ENCODE measurements around the gene ENTPD2.
"Not testable (repeated sequence)": the region's sequence is repeated elsewhere in the genome, so short reads cannot be mapped to it uniquely, and the experiment has no call there.

Gene ENTPD2

GRCh38 chr9:137044502-137045177, 9.2 kb downstream of the ENTPD2 start:
- no peak for DNase-seq

- no peak for DNase-seq
Observed at GRCh38 chr9:137044037-137044436, 9.8 kb downstream of the ENTPD2 start.

- no peak for DNase-seq
Observed at GRCh38 chr9:137042751-137043727, 10.8 kb downstream of the ENTPD2 start.

- no peak for DNase-seq
Observed at GRCh38 chr9:137041124-137041523, 12.7 kb downstream of the ENTPD2 start.

DNA sequence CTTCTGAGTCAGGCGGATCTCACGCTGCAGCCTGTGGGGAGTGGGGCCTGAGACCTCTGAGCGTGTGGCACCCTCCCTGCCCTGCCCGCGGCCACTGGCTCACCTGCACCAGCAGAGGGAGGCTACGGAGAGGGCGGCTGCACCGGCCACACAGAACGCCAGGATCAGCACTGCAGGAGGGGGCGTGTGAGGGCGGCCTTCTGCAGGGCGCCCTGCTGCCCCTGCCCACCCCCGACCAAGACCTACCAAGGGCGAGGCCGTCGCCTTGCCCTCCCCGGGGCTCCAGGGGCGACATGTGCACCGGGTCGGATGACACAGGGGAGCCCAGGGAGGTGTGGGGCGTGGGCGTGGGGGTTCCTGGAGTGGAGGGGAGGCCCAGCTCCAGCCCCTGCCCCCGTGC, 13.3 kb downstream of the ENTPD2 start:
- DNase-seq: no peak

GRCh38 chr9:137039611-137040366, 14.1 kb downstream of the ENTPD2 start:
- DNase-seq: no peak

- DNase-seq: no peak
Observed at GRCh38 chr9:137038916-137039315, 14.9 kb downstream of the ENTPD2 start.

DNA sequence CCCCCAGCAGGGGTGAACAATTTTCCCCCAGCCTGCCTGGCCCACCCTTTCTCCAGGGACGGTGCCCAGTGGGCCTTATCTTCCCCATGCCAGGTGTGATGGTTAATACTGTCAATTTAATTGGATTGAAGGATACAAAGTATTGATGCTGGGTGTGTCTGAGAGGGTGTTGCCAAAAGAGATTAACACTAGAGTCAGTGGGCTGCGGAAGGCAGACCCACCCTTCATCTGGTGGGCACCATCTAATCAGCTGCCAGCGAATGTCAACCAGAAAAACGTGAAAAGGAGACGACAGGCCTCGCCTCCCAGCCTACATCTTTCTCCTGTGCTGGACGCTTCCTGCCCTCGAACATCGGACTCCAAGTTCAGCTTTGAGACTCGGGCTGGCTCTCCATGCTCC, 16.4 kb downstream of the ENTPD2 start:
- no peak for DNase-seq

- no peak for DNase-seq
Observed at GRCh38 chr9:137037035-137037434, 16.8 kb downstream of the ENTPD2 start.

- DNase-seq: no peak
Observed at GRCh38 chr9:137035937-137036336, 17.9 kb downstream of the ENTPD2 start.

- DNase-seq: no peak
Observed at GRCh38 chr9:137035507-137035834, 18.4 kb downstream of the ENTPD2 start.

DNA sequence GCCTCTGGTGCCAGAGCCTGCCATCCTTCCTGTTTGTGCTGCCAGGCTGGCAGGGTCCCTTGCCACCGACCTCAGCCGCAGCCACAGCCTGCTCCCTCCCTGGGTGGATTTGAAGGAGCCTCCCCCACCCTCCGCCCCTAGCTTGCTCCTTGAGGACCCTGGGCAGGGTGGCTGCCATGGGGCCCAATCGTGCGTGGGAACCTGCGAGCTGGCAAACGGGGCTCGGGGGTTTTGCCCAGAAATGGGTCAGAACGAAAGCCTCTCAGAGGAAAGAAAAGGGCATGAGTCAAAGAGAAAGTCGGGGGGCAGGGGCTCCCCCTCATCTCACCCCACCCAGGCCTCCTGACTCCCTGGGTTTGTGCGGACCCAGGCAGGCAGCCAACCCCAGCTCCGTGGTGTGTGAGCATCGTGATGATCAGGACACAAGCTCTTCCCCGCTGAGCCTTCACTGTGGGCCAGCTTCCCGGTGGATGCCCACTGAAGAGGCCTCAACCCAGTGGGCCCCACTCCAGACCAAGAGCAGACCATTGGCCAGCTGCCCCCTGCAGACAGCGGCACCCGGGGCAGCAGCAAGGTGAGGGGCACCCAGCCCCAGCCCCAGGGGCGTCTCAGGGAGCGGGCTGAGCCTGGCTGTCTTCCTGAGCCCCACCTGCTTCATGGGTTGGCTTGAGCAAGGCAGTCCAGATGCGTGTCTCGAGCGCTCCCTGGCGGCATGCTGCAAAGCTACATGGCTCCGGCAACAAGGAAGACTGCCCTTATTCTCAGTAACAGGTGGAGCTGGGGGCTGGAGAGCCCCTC, 19.0 kb downstream of the ENTPD2 start:
- DNase-seq: peak in 1 of 2 experiments; percentile 68

DNA sequence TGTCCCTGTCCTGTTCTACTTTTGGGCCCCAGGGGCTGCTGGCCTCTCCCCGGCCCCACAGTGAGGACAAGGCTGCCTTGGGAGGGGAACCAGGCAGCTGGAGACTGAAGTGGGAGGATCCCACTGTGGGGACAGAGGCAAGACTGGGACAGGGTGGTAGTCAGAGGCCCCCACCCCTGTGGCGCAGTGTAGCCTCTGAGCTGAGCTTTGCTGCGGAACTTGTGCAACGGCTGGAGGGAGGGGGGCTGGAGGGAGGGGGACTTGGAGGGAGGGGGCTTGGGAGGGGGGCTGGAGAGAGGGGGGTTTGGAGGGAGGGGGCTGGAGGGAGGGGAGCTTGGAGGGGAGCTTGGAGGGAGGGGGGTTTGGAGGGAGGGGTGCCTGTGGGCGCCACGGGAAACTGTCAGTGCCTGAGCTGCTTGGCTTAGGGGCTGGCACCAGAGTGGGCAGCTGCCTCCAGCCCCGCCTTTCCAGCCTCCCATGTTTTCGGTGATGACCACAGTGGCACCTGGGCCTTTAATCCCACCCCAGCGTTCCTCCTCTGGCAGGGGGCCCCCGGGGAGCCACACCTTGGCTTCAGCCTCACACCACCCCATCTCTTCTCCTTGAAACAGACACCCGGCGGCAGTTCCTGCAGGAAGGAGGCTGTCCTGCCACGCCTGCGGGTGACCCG, 19.7 kb downstream of the ENTPD2 start:
- peak in 1 of 2 experiments; percentile 29 for DNase-seq

DNA sequence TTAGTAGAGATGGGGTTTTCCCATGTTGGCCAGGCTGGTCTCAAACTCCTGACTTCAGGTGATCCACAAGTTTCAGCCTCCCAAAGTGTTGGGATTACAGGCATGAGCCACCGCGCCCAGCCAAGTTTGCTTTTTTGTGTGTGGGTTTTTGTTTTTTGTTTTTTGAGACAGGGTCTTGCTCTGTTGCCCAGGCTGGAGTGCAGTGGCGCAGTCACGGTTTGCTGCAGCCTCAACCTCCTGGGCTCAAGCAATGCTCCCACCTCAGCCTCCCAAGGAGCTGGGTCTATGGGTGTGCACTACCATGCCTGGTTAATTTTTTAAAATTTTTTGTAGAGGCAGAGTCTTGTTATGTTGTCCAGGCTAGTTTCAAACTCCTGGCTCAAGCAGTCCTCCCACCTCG, 20.4 kb downstream of the ENTPD2 start:
- not testable (repeated sequence) for DNase-seq

DNA sequence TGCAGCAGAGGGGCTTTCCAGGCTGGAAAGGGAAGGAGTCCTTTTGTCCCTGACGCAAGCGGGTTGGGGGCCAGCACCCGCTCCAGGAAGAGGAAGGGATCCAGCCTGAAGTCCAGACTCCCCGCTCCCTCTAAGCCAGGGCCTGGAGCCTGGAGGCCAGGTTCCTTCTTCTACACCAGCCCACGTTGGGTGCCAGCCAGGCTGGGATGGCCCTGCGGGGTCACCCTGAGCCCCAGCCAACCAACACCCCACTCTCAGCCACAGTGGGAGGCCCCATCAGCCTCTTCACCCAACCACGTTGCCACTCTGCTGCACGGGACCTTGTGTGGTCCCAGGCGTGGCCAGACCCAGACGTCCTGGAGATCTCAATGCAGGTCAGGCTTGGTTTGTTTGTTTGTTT, 21.0 kb downstream of the ENTPD2 start:
- DNase-seq: no peak

DNA sequence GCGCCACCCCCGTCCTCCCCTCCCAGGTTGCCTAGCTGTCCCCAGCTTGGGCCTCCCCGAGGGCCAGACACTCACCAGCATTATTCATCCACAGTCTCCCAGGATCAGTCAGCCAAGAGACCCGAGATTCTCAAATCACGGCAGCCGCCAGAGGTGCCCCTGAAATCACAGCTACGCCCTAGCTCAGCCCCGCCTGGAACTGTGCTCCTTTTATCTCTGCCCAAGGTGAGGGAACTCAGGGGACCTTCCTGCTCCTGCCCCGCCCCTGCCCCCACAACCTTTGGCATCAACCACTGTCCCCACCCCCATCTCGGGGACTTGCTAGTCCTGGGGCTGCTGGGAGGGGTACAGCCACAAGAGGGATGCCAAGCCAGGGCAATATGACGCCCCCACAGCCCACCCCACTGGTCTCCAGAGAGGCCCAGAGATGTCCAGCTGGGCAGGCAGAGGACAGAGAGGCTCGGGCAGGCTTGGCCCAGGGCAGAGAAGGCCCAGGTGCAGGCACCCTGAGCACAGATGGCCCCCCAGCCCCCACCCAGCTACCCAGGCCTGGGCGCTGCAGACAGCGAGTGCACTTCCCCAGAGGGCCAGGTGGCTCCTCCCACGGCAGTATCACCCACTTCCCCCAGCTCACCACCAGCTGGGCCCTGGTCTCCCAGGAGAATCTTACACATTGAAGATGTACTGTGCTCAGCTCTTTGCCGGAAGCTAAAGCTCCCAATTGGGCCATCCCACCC, 21.8 kb downstream of the ENTPD2 start, which contains the start of gene FUT7:
TSS of gene FUT7 (minus strand) at position 185 of the 737 bp plus-strand sequence. CDS start at position 88, 97 bp downstream.
- DNase-seq: no peak

DNA sequence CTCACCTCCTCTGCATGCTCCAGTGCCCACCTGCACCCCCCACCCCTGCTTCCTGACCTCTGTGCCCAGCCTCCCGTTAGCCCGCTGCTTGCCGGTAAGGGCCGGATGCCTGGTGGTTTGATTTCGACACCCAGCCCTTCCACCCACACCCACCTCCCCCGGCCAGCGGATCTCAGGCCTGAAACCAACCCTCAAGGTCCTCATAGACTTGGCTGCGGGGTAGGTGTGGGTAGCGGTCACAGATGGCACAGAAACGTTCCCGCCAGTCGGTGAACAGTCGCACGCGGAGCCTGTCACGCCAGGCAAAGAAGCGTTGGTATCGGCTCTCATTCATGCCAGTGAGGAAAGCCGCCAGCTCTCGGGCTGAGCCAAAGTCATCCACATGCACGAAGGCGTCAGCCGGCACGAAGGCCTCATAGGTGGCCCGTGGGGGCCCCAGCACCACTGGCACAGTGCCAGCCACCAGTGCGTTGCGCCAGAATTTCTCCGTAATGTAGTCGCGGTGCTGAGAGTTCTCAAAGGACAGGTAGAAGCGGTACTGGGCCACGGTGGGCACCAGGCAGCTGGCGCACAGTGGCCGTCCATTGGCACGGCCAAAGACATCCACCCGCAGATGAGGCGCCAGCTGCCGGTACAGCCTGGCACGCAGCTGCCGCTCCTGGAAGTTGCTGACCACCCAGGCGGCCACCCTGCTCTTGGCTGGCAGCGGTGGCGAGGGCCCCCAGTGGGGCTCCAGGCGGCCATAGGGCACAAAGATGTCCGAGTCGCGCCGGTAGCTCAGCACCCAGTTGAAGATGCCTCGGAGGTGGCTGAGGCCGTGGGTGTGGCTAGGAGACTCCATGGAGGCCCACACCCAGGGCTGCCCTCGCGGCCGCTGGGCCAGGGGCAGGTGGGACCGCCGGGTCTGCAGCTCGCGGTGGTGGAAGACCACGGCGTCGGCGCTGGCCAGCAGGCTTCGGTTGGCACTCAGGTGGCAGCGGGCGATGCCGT, 23.0 kb downstream of the ENTPD2 start:
- DNase-seq: peak in 1 of 2 experiments; percentile 31

DNA sequence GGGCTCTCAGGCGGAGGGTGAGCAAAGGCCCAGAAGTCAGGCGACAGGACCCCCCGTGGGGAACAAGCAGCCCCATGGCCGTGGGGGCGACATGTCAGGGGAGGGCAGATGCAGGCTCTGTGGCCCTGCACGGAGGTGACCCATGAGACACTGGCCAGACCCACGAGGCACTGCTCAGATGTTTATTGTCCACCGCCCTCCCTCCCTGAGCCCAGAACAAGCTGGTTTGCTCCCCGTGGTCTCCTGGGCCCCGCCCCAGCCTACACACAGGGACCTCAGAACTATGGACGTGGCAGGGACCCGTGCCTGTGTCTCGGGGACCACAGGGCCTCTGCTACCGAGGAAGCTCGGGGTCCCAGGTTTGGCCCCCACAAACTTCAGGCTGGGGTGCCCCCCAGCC, 23.9 kb downstream of the ENTPD2 start:
- DNase-seq: no peak

GRCh38 chr9:137029058-137029936, 24.6 kb downstream of the ENTPD2 start:
- DNase-seq: peak in 1 of 2 experiments; percentile 51
